NCI-H1105 treated with DMSO at 0.1 percent for 48 hours (cell line): ENCODE data around the gene GGN.
A peak's percentile ranks its signal among the peaks of the same experiment; 100 is the strongest.
"Not testable (repeated sequence)": the region's sequence is repeated elsewhere in the genome, so short reads cannot be mapped to it uniquely, and the experiment has no call there.

Source experiments
- DNase-seq: peaks from one replicate; lab custom pipeline; 2025; lab: John Stamatoyannopoulos, UW

GGN gene

GRCh38 chr19:38387550-38388348 lies at the start of gene GGN:
GGN (minus strand) TSS chr19:38388034; CDS start chr19:38387261, 773 bp downstream.
- peak; percentile 88 for DNase-seq

GRCh38 chr19:38437295-38437694 lies 49.5 kb upstream of the GGN start:
- DNase-seq: no peak

GRCh38 chr19:38434549-38435051 lies 46.8 kb upstream of the GGN start:
- DNase-seq: no peak

GRCh38 chr19:38433268-38433733 lies 45.5 kb upstream of the GGN start, which contains the start of gene RYR1:
RYR1 (plus strand) TSS chr19:38433691; CDS start chr19:38433830, 139 bp downstream.
- DNase-seq: no peak

- DNase-seq: no peak
Measured at GRCh38 chr19:38430931-38431330, 43.1 kb upstream of the GGN start.

GRCh38 chr19:38429811-38430156 lies 42.0 kb upstream of the GGN start:
- DNase-seq: no peak

GRCh38 chr19:38429055-38429810 lies 41.4 kb upstream of the GGN start:
- no peak for DNase-seq

- DNase-seq: not testable (repeated sequence)
Measured at GRCh38 chr19:38427035-38427677, 39.3 kb upstream of the GGN start.

GRCh38 chr19:38425810-38426466 lies 38.1 kb upstream of the GGN start, which contains the start of gene RASGRP4:
RASGRP4 (minus strand) TSS chr19:38426219; CDS start chr19:38426091, 128 bp downstream.
- no peak for DNase-seq

GRCh38 chr19:38425222-38425809 lies 37.5 kb upstream of the GGN start:
- DNase-seq: no peak

GRCh38 chr19:38424272-38424671 lies 36.4 kb upstream of the GGN start:
- no peak for DNase-seq

- DNase-seq: no peak
Measured at GRCh38 chr19:38422438-38422837, 34.6 kb upstream of the GGN start.

- DNase-seq: no peak
Measured at GRCh38 chr19:38421856-38422255, 34.0 kb upstream of the GGN start.

- no peak for DNase-seq
Measured at GRCh38 chr19:38420935-38421334, 33.1 kb upstream of the GGN start.

- DNase-seq: peak; percentile 46
Measured at GRCh38 chr19:38417544-38418506, 30.0 kb upstream of the GGN start.

GRCh38 chr19:38417146-38417543 lies 29.3 kb upstream of the GGN start:
- no peak for DNase-seq

- no peak for DNase-seq
Measured at GRCh38 chr19:38413416-38413815, 25.6 kb upstream of the GGN start.

GRCh38 chr19:38412961-38413360 lies 25.1 kb upstream of the GGN start:
- no peak for DNase-seq

GRCh38 chr19:38412491-38412890 lies 24.7 kb upstream of the GGN start:
- no peak for DNase-seq

GRCh38 chr19:38411898-38412297 lies 24.1 kb upstream of the GGN start:
- DNase-seq: not testable (repeated sequence)
